Hematopoietic multipotent progenitor cell treated with erythropoietin and hydrocortisone succinate and interleukin-3 and kit ligand, for 4 days (in vitro differentiated cells): Measurements from ENCODE around the gene CTCF.
A peak's percentile ranks its signal among the peaks of the same experiment; 100 is the strongest.

ENCODE experiments used
- DNase-seq: peaks from one replicate; pipeline ENCODE4 v3.0.0-alpha.2; 2015

CTCF gene

GRCh38 chr16:67551091-67551490, 11.2 kb upstream of the CTCF start:
- DNase-seq = no peak

DNA sequence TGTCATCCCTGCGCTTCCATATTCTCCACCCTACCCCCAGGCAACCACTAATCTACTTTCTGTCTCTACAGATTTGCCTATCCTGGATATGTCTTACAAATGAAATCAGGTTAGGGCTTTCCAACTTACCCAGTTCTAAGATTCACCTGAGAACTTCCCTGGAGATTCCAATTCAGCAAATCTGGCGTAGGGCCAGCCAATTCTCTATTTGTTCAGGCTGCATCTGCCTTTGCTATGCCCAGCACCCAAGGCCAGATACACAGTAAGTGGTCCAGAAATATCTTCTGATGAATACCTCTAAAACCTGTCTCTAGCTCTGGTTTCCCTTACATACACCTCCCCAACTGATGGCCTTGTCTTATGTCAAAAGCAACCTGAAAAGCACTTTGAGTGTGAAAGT, 10.4 kb upstream of the CTCF start:
- no peak for DNase-seq

DNA sequence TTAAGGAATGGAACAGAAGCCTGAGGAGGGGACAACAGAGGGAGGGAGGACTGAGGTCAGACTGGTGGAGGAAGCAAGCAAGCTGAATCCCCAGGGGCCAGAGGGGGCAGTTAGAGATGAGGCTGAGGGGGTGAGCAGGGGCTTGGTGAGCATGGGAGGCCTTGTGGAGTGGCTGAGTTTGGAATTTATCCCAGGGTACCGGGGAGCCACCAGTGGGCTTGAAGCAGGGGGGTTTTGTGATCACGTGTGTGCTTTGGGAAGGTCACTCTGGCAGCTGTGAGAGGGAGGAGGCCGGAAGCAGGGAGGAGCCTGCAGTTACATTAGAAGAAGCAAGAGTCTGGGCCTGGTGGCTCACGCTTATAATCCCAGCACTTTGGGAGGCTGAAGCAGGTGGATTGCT, 9.8 kb upstream of the CTCF start:
- peak; percentile 43 for DNase-seq

GRCh38 chr16:67555795-67556212, 6.5 kb upstream of the CTCF start:
- peak; percentile 43 for DNase-seq

GRCh38 chr16:67558859-67559258, 3.5 kb upstream of the CTCF start:
- no peak for DNase-seq

- no peak for DNase-seq
These were observed 1.4 kb upstream of the CTCF start for GRCh38 chr16:67560827-67561342.

DNA sequence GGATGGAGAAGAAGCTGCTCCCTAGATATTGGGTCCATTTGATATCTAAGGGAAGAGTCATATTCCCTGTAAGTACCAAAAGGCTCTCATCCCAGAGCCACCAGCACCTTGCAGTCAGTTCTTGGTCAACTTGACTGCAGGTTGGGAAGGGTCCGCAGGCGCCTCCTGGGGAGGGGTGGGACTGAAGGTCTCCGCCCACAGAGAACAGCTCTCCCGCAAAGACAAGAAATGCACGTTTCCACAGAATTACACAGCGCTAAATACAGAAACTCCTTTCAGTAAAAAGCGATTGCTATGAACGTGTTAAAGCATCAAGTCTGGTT, 864 bp upstream of the CTCF start:
- DNase-seq = no peak

DNA sequence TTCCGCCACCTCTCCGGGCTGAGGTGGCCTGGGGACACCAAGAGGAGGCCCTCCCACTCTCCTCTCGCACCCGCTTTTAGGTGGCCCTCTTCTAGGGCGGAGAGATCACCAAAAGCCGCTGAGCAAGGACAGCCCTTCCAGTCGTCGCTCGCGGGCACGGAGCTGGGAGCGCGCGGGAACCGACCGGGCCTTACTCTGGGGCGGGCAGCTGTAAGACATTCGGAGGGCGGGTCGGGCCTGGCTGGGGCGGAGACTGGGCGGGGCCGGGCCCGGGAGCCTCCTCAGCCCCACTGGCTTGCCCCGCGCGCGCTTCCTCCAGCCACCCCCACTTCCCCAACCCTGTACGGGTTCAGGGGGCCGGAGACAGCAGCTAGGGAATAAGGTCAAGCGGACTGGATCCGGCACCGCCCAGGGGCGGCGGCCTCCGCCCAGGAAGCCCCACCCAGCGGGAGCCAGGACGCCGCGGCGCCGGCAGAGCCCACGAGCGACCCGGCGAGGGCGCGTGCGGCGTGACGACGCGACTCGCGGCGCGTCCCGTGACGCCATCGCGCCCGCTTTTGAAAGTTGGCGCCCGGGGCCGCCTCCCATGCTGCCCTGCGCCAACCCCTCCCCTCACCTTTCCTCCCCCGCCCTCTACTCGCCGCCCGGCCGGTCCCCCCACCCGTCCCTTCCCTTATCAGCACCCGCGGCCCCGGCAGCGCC, 351 bp upstream of the CTCF start:
- peak; percentile 100 for DNase-seq

DNA sequence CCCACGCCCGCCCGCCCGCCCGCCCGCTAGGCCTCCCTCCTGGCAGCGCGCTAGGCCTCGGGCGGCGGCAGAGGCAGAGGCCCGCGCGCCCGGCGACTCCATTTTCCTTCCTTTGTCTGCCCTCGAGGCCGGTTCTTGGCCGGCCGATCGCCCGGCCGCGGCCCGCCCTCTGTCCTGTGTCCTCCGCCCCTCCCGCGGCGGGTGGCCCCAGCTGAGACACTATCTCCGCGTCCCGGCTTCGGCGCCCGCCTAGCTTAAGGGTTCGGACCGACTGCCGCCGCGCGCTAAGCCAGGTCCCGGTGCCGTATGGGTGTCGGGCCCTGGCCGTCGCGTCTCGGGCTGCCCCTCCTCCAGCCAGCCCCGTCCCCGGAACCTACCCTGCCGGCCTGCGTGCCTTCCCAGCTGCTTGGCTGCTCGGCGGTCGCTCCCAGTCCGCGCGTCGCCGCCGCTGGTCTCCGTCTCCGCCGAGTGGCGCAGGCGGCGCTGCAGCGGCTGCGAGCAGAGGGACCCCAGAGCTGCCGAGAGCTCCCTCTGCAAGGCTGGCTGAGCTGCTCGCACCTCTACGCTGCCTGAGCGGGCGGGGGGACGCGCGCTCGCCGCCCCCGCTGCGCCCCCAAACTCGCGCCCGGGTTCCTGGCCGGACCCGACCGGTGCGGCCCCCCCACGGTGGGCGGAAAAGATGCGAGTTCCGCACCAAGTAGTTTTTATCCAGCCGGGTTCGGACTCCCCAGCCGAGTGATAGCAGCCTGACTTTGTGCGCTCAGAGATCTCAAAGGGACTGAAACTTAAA, 787 bp downstream of the CTCF start:
- peak; percentile 82 for DNase-seq

DNA sequence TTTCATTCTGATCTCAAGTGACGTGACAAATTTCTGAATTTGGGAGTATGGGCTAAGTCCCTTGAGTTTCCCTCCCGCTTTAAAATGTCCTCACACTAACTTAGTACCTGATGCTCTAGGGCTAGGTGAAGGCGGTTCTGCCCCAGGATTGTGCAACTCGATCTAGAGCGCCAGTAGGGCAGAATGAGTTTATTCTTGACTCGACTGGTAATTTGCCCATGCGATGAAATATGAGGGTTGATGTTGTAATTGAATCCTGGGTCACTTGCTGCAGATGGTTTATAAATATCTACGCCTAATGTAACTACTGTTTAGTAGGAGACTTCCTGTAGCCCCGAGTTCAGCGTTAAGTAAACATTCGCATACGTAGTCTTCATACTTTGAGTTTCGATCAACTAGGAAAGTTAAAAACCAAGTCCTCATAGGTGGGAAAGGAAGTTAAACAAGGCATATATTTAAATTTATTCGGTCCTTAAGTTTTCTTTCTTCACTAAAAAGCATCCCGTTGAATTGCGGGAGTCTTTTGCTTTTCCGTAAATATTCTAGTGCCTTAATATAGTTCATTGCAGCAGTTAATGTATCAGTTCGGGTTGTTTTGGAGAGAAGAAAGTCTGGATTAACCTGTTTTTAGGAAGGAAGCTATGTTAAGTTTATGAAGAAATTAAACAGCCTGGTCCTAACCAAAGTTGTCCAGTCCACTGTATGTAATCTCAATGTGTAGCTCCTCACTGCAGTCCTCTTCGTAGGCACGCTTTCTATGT, 1.6 kb downstream of the CTCF start:
- DNase-seq = peak; percentile 72

GRCh38 chr16:67565470-67566100, 3.3 kb downstream of the CTCF start:
- no peak for DNase-seq

GRCh38 chr16:67571464-67571863, 9.1 kb downstream of the CTCF start:
- no peak for DNase-seq

GRCh38 chr16:67571981-67572431, 9.7 kb downstream of the CTCF start:
- no peak for DNase-seq

GRCh38 chr16:67579686-67580085, 17.4 kb downstream of the CTCF start:
- DNase-seq = peak; percentile 27

GRCh38 chr16:67580202-67580601, 17.9 kb downstream of the CTCF start:
- no peak for DNase-seq

DNA sequence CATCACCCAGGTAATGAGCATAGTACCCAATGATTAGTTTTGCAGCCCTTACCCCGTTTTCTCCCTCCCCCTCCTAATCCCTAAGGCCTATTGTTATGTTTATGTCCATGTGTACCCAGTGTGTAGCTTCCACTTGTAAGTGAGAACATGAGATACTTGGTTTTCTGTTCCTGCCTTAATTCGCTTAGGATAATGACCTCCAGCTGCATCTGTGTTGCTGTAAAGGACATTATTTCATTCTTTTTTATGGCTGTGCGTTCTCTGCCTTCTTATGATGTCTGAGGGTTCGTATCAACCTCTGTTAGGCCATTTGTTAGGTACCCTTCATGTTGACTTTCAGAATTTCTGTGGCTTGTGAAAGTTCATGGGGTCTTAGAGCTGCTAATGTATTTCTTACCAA, 31.0 kb downstream of the CTCF start:
- DNase-seq = no peak

- no peak for DNase-seq
These were observed 31.4 kb downstream of the CTCF start for GRCh38 chr16:67593701-67594100.

DNA sequence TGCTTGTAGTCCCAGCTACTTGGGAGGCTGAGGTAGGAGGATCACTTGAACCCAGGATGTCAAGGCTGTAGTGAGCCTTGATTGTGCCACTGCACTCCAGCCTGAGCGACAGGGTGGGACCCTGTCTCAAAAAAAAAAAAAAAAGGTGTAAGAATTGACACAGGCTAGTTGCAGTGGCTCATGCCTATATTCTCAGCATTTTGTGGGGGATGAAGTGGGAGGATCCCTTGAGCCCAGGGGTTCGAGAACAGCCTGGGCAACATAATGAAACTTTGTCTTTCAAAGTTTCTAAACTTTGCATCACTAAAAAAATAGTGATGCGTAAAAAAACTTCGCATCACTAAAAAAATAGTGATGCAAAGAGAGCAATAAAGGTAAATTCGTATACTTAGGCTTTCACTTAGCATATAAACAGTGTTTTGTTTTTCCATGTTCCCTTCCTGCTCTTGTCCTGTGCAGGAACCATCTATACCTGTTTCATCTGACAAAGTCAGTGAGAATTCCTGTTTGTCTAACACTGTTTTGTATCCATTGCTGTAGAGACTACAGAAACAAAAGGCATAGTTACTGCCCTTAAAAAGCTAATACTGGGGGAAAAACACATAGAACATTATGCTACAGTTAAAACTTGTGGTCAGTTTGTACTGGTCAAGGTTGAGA, 32.1 kb downstream of the CTCF start:
- DNase-seq = no peak

- peak; percentile 16 for DNase-seq
These were observed 32.6 kb downstream of the CTCF start for GRCh38 chr16:67594956-67595355.

DNA sequence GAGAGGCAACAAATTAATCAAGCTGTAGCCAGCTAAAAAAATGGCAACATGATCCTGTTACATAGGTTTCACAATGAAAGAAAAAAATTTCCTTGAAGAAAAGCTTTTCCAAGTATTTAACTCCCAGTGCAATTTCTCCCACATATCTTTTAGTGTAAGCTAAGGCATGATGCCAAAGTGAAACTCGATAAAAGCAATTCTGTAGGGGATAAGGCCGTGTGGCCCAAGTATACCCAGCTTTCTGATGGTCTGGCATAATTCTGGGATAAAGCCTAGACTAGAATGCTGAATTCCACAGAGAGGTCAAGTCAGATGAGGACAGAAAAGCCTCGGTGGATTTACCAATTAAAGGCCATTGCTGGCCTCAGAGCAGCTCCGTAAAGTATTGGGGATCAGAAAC, 36.2 kb downstream of the CTCF start:
- no peak for DNase-seq

DNA sequence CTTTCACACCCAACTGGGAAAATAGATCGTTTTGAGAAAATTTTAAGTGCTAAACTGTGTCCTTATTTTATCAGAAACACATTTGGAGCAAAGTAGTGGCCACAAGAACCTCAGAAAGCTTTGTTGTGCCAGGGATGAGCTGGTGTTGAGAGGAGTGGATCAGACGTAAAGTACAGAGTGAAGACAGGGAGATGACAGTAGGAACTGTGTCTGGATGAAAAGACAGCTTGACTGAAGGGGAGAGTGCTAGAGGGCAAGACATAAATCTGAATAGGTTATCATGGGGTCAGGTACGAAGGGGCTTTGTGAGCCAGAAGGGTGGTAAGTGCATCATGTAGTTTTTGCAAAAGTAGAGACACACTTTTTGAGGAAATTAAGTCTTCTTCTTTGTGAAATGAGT, 43.3 kb downstream of the CTCF start:
- DNase-seq = no peak

DNA sequence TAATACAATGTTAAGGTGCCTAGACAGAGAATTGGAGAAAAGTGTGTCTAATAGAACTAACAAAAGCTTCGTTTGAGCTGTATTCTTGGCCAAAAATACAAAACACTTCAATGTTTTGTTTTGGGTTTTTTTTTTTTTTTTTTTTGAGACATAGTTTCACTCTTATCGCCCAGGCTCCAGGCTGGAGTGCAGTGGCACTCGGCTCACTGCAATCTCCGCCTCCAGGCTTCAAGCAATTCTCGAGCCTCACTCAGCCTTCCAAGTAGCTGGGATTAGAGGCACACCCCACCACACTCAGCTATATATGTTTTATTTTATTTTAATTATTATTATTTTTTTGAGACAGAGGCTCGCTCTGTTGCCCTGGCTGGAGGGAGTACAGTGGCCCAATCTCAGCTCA, 44.3 kb downstream of the CTCF start:
- peak; percentile 11 for DNase-seq

GRCh38 chr16:67608364-67608763, 46.0 kb downstream of the CTCF start:
- DNase-seq = no peak
